ENCODE results near the gene MAP2K3. TPM values are rescaled to one million over a fixed set of nuclear protein-coding genes. Genes with fewer than 3 reads are reported as not detected.
"Not testable (repeated sequence)": the region's sequence is repeated elsewhere in the genome, so short reads cannot be mapped to it uniquely, and the experiment has no call there.

The MAP2K3 gene
- total RNA-seq, 1 experiment from 2014 or later: 27.5 TPM

DNA sequence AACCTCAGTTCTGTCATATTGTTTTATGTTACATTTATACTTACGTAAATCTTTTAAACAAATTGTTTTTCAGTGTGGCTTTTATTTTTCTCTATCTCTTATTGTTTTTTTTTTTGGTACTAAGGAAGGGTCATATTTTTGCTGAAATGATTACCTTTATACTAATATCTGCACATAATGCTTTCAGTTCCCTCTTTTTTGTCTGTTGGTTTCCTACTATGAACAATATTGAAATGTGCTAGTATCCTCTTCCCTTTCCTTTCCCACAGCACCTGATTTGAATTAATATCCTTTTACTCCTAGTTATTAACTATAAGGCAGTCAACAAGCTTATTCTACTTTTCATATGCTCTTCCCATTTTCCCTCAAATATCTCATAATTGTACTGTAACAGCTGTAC lies 43.4 kb downstream of the MAP2K3 start:
- H3K4me3 ChIP-seq (ENCODE audit: insufficient read depth, low read depth, low read length); DNase-seq; H3K36me3 ChIP-seq (replicated peaks; ENCODE audit: control insufficient read depth, insufficient read depth, low read length); H3K27me3 ChIP-seq (ENCODE audit: control insufficient read depth, insufficient read depth, low read length): not testable (repeated sequence)

DNA sequence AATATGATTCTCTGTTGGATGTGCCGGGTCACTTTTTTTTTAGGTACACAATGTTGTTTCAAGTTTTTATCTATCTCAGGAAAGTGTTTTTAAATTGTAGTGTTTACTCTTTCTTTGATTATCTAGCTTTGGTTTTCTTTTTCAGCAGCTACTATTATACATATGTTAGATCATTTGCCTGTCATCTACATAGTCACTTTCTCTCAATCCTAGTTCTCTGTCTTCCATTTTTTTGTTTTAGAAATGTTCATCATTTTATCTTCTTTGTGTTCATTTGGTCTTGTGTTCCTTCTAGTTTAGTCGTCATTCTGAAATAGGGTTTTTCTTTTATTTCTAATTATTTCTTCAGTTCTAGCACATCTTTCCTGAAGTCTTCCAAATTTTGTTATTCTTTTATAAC lies 44.3 kb downstream of the MAP2K3 start:
- not testable (repeated sequence) for DNase-seq; H3K4me3 ChIP-seq (ENCODE audit: insufficient read depth, low read depth, low read length); H3K27me3 ChIP-seq (ENCODE audit: control insufficient read depth, insufficient read depth, low read length); H3K36me3 ChIP-seq (replicated peaks; ENCODE audit: control insufficient read depth, insufficient read depth, low read length)

DNA sequence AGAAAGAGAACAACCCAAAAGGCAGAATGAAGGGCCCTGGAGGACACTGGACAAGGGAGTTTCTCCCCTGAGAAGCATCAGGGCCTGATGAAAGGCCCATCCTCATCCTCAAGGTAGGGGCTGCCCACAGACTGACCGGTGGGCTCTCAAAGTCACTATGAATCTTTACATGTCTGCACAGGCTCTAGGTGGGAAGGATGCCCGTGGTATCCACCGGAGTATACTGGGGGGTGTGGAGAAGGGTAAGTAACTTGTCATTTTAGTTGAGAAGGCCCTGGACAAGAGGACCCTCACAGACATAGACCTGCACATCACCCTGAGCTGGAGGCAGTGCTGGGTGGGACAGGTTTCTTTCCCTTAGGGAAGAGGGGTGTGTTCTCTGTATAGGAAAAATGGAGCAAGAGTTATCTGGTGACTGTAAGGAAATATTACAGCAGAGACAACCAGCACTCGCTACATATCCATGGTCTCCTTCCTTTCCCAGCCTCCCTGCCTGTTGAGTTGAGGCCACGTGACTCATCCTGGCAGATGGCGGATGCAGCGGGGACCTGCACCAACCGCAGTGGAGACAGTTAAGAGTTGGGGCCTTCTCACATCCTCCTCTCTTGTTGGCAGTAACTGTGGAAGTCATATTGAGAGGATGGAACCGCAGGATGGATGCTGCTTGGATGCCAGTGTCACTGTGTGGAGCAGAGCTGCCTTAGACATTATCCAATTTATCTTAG lies 46.1 kb downstream of the MAP2K3 start:
- no peak overlapping the region for H3K4me3 ChIP-seq (ENCODE audit: insufficient read depth, low read depth, low read length)
- DNase-seq: no peak
- H3K27me3 ChIP-seq (ENCODE audit: control insufficient read depth, insufficient read depth, low read length): no peaks in the 10 kb centered on the region
- no peaks in the 10 kb centered on the region for H3K36me3 ChIP-seq (replicated peaks; ENCODE audit: control insufficient read depth, insufficient read depth, low read length)

DNA sequence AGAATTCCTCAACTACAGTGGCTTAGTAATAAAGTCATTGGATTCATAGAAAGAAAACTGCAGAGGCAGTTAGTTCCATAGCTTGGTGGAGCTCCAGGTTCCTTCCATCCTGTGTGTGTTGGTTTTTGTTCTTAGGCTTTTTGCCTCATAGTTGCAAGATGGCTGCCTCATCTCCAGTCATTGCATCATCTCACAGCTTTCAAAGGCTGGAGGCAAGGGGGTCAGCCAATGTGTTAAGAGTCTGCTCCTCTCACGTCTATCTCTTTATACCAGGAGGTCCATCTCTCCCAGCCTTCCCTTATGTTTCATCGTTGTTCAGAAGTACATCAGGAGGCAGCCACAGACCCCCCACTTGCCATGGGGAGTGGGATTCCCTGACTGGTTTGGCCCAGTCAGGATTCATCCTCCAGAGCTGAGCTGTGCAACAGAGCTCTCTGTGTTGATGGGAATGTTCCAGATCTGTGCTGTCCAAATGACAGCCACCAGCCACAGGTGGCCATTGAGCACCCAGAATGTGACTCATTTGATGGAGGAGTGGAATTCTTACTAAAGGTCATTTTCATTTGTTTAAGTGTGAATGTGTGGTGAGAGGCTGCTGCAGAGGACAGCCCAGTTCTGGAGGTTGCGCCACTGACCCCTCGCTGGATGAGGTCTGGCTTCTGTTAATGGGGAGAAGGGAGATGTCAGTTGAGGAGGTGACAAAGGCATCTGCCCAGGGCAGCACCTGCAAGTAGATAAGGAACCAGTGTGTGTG lies 52.2 kb downstream of the MAP2K3 start:
- not testable (repeated sequence) for DNase-seq; H3K36me3 ChIP-seq (replicated peaks; ENCODE audit: control insufficient read depth, insufficient read depth, low read length); H3K27me3 ChIP-seq (ENCODE audit: control insufficient read depth, insufficient read depth, low read length); H3K4me3 ChIP-seq (ENCODE audit: insufficient read depth, low read depth, low read length)

DNA sequence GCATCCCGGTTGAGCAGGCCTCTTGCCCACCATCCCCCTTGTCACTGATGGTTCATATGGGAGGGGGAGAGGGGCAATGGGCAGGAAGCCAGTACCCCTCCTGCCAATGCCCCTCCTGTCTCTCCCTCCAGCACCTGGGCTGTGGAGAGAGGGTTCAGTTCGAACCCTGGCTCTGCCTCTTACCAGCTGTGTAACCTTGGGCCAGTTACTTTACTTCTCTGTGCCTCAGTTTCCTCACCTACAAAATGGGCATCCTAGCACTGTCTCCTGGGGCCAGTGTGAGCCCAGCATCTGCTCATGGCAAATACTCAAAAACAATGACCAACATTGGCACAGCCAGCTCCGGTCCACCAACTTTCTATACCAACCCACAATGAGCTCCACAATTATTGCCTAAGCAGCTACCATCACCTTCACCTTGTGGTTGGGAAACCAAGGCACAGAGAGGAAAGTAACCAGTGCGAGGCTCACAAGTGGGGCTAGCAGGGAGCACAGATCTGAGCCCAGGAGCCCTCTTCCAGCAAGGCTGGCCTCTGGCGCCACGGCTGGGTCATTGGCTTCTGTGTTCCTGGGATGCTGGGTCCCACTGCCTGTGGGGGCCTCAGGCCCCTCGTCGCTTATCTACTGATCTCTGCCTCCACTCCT lies 53.6 kb downstream of the MAP2K3 start:
- H3K36me3 ChIP-seq (replicated peaks; ENCODE audit: control insufficient read depth, insufficient read depth, low read length); DNase-seq: not testable (repeated sequence)

DNA sequence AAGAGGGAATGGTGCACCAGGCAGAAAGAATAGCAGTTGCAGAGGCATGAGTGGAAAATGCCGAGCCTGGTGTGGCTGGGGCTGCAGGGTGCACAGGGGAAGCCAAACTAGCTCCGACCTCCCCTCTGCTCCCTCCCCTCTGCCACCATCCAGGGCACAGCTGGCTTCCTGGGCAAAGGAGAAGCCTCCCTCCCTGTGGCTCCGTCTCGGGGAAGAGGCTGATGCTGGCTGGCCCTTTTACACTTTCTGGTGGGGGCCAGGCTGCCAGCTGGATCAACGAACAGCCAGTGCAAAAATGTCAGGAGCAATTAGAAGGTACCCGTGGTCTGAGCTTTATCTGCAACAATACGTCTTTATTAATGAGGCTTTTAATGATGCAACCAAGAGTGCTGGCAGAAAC lies 54.5 kb downstream of the MAP2K3 start:
- Histone ChIP-seq H3K36me3 (replicated peaks; ENCODE audit: control insufficient read depth, insufficient read depth, low read length) (no peaks in the 10 kb centered on the region), H3K4me3 (ENCODE audit: insufficient read depth, low read depth, low read length) (no peak overlapping the region), H3K27me3 (ENCODE audit: control insufficient read depth, insufficient read depth, low read length) (no peaks in the 10 kb centered on the region)
- no peak for DNase-seq

More for the DNA sequence above, 53.6 kb downstream of the MAP2K3 start:
- H3K27me3 ChIP-seq (ENCODE audit: control insufficient read depth, insufficient read depth, low read length); H3K4me3 ChIP-seq (ENCODE audit: insufficient read depth, low read depth, low read length): not testable (repeated sequence)

DNA sequence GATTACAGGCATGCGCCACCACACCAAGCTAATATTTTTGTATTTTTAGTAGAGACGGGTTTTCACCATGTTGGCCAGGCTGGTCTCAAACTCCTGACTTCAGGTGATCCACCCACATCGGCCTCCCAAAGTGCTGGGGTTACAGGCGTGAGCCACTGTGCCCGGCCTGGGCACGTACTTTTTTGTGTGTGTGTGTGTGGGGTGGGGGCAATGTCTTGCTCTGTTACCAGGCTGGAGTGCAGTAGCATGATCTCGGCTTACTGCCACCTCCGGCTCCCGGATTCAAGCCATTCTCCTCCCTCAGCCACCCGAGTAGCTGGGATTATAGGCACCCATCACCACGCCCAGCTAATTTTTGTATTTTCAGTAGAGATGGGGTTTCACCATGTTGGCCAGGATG lies 55.1 kb downstream of the MAP2K3 start:
- H3K27me3 ChIP-seq (ENCODE audit: control insufficient read depth, insufficient read depth, low read length); DNase-seq; H3K36me3 ChIP-seq (replicated peaks; ENCODE audit: control insufficient read depth, insufficient read depth, low read length); H3K4me3 ChIP-seq (ENCODE audit: insufficient read depth, low read depth, low read length): not testable (repeated sequence)

DNA sequence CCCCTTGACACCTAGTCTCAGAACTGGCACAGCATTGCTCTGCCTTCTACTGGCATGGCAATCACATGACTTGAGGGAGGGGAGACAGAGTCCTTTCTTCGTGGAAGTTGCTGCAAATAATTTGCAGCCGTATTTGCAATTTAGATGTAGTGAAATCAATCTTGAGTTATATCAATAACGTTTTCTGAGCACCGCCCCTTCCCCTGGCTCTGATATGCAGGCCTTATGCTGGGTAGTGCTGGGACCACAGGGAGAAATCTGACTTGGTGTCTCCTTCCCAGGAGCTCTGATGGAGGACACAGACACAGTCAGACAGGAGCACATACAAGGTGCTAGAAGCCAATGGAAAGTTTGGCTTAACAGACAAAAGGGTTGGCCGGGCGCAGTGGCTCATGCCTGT lies 55.9 kb downstream of the MAP2K3 start:
- H3K4me3 ChIP-seq (ENCODE audit: insufficient read depth, low read depth, low read length); H3K27me3 ChIP-seq (ENCODE audit: control insufficient read depth, insufficient read depth, low read length); H3K36me3 ChIP-seq (replicated peaks; ENCODE audit: control insufficient read depth, insufficient read depth, low read length); DNase-seq: not testable (repeated sequence)

DNA sequence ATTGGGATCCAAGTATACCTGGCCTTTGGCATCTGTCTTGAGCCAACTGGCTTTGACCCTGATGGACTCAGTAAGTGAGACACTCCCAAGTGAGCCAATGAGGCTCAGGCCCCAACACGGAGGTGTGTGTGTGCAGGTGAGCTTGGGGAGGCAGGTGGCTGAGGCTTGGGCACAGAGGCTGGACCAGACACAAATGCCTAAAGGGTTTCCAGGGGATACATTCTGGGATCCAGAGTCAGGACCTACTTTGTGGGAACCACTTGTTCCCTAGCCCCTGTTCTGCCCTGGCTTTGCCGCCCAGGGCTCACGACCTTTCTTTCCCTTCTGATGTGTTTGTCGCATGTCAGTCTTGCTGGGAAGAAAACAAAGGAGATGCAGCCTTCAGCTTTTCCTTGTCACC lies 56.8 kb downstream of the MAP2K3 start:
- not testable (repeated sequence) for DNase-seq; H3K27me3 ChIP-seq (ENCODE audit: control insufficient read depth, insufficient read depth, low read length); H3K4me3 ChIP-seq (ENCODE audit: insufficient read depth, low read depth, low read length); H3K36me3 ChIP-seq (replicated peaks; ENCODE audit: control insufficient read depth, insufficient read depth, low read length)

DNA sequence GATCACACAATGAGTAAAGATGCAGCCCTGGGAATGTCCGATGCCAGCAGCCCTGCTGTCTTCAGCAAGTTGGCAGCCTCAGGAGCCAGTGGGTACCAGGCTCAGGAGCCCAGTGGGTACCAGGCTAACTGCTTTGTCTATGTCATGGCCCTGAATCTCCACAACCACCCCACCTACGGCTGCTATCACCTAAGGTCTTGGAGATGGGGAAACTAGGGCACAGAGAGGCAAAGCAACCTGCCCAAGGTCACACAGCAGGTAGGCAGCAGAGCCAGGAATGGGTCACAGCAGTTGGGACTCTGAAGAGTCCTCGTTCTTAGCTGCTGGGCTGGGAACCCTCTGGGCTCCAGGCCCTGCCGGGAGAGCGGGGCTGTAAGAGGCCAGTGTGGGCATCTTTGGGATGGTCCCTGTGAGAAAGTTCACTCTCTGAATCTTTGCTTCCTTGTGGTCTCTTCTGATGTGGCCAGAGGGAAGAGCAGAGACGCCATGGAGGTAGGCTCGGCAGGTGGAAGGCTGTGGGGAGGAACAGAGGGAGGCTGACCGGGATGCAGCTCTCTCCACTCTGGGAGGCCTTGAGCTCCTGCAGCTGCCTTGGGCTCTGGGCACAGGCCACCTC lies 57.5 kb downstream of the MAP2K3 start:
- H3K27me3 ChIP-seq (ENCODE audit: control insufficient read depth, insufficient read depth, low read length); DNase-seq; H3K4me3 ChIP-seq (ENCODE audit: insufficient read depth, low read depth, low read length); H3K36me3 ChIP-seq (replicated peaks; ENCODE audit: control insufficient read depth, insufficient read depth, low read length): not testable (repeated sequence)

DNA sequence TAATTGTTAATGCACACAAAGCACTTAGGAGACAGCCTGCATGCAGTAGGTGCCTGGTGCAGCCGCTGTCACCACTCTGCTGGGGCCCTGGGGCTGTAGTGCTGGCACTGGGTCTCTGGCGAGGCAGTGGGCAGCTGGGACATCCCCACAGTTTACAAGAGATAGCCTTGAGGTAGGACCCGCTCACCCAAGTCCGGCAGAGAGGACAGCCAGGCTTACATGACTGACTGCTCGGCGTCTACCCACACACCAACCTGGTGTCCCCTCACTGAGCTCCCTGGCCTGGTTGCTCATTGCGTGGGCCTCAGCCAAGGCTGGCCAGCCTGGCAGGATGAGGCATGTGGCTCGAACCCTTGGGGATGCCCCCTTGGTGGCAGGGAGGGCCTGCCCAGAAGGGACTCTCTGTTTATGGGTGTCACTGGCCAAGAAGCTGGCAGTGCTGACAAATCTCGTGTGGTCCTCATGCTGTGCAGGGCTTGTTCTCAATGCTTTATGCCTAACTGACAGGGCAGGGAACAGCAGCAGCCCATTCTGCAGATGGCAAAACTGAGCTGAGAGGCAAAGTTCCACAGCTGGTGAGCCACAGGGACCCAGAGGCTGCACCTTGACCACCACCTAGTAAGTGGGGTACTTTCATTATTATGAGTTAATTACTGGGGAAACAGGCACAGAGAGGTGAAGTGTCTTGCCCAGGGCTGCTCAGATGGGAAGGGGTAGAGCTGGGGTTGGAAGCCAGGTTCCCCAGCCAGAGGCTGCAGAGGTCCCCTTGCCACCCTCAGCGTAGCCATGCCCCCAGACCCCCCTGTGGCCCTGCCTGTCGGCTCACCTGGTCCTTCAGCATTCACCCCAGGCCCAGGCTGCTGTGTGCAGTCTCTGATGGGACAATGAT lies 58.8 kb downstream of the MAP2K3 start:
- not testable (repeated sequence) for H3K36me3 ChIP-seq (replicated peaks; ENCODE audit: control insufficient read depth, insufficient read depth, low read length); H3K27me3 ChIP-seq (ENCODE audit: control insufficient read depth, insufficient read depth, low read length); H3K4me3 ChIP-seq (ENCODE audit: insufficient read depth, low read depth, low read length); DNase-seq

DNA sequence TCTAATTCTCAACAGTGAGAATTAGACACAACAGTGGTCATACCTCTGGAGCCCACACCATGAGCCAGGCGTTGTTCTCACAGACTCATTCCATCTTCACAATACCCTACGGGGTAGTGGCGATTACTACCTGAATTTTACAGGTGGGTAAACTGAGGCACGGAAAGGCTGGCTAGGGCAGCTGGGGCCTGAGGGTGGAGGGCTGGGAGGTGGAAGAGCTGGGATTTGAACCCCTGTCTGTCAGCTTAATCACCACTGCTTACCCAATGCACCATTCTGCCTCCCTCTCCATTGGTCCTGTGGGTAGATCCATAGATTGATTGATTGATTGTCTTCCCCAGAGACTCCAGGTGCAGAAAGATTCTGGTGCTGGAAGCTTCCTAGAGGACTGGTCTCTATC lies 60.3 kb downstream of the MAP2K3 start:
- DNase-seq; H3K27me3 ChIP-seq (ENCODE audit: control insufficient read depth, insufficient read depth, low read length); H3K36me3 ChIP-seq (replicated peaks; ENCODE audit: control insufficient read depth, insufficient read depth, low read length); H3K4me3 ChIP-seq (ENCODE audit: insufficient read depth, low read depth, low read length): not testable (repeated sequence)

DNA sequence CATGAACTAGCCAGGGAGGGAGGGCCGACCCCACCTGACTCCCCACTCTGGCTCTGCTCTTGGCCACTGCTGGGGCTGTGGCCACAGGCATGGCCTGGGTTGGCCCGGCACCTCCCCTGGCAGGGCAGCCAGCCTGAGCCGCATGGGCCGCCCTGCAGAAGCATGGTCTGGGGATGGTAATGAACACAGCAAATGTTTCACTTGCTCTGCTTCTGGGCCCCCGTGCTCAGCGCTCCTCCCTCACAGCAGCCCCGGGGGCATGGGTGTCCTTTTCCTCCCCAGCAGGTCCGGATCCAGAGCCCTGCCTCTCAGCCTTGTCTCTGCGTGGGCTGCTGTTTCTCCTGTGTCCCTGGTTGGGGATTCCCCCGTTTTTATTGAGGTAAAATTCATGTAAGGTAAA lies 60.7 kb downstream of the MAP2K3 start:
- Histone ChIP-seq H3K4me3 (ENCODE audit: insufficient read depth, low read depth, low read length) (no peak overlapping the region), H3K27me3 (ENCODE audit: control insufficient read depth, insufficient read depth, low read length) (no peaks in the 10 kb centered on the region), H3K36me3 (replicated peaks; ENCODE audit: control insufficient read depth, insufficient read depth, low read length) (no peaks in the 10 kb centered on the region)
- no peak for DNase-seq

DNA sequence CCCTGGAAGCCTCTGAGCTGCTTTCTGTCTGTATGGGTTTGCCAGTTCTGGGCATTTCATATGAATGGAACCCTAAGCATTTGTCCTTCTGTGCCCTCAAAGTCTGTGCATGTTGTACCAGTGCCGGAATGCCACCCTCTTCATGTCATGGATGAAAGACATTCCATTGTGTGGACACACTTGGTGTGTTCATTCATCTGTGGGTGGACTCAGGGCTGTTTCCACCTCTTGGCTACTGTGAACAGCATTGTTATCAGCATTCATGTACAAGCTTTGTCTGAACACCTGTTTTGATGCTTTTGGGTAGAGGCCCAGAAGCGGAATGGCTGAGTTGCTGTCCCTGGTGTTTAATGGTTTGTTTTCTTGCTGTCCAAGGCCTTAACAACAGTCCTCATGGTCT lies 61.6 kb downstream of the MAP2K3 start:
- H3K36me3 ChIP-seq (replicated peaks; ENCODE audit: control insufficient read depth, insufficient read depth, low read length); DNase-seq; H3K27me3 ChIP-seq (ENCODE audit: control insufficient read depth, insufficient read depth, low read length); H3K4me3 ChIP-seq (ENCODE audit: insufficient read depth, low read depth, low read length): not testable (repeated sequence)
